ENCODE results near the gene BABAM1. TPM values are rescaled to one million over a fixed set of nuclear protein-coding genes. Genes with fewer than 3 reads are reported as not detected.

The BABAM1 gene
- total RNA-seq, 1 donor from 2014 or later: 92.2 TPM

- H3K27me3 Mint-ChIP-seq (ENCODE audit: low read depth): peaks cover 11% of the 10 kb centered on the region
- H3K4me3 Mint-ChIP-seq: peak overlapping the region; percentile 59
- no peak overlapping the region for H3K27ac Mint-ChIP-seq
- peaks cover 2% of the 10 kb centered on the region for H3K4me1 Mint-ChIP-seq
- H3K9me3 Mint-ChIP-seq: no peaks in the 10 kb centered on the region
- peak; percentile 93 for TF ChIP-seq CTCF (IDR thresholded peaks at IDR 0.05; ENCODE audit: unreplicated experiment)
- peak; percentile 75 to 89 for DNase-seq (ENCODE audit: low spot score in 2 of 2, unreplicated experiment in 2 of 2)
- H3K36me3 Mint-ChIP-seq: peaks cover 3% of the 10 kb centered on the region
Measured at GRCh38 chr19:17282488-17283125, 15.4 kb downstream of the BABAM1 start.

- H3K9me3 Mint-ChIP-seq: no peaks in the 10 kb centered on the region
- no peak for TF ChIP-seq CTCF (IDR thresholded peaks at IDR 0.05; ENCODE audit: unreplicated experiment)
- no peak overlapping the region for H3K27ac Mint-ChIP-seq
- H3K4me3 Mint-ChIP-seq: no peak overlapping the region
- DNase-seq (ENCODE audit: low spot score in 2 of 2, unreplicated experiment in 2 of 2): no peak
- peaks cover 2% of the 10 kb centered on the region for H3K36me3 Mint-ChIP-seq
- peaks cover 2% of the 10 kb centered on the region for H3K4me1 Mint-ChIP-seq
- peaks cover 11% of the 10 kb centered on the region for H3K27me3 Mint-ChIP-seq (ENCODE audit: low read depth)
Measured at GRCh38 chr19:17283504-17283996, 16.3 kb downstream of the BABAM1 start.

- Mint-ChIP-seq H3K36me3 (no peaks in the 10 kb centered on the region), H3K4me3 (no peak overlapping the region), H3K4me1 (peaks cover 2% of the 10 kb centered on the region), H3K9me3 (no peaks in the 10 kb centered on the region), H3K27me3 (ENCODE audit: low read depth) (peaks cover 11% of the 10 kb centered on the region), H3K27ac (no peak overlapping the region)
- TF ChIP-seq CTCF (IDR thresholded peaks at IDR 0.05; ENCODE audit: unreplicated experiment): no peak
- no peak for DNase-seq (ENCODE audit: low spot score in 2 of 2, unreplicated experiment in 2 of 2)
Measured at GRCh38 chr19:17285415-17286135, 18.3 kb downstream of the BABAM1 start.

GRCh38 chr19:17286263-17286662 is 19.0 kb downstream of the BABAM1 start:
- Mint-ChIP-seq H3K27ac (no peak overlapping the region), H3K4me1 (peaks cover 2% of the 10 kb centered on the region), H3K27me3 (ENCODE audit: low read depth) (peaks cover 10% of the 10 kb centered on the region), H3K36me3 (no peaks in the 10 kb centered on the region), H3K4me3 (no peak overlapping the region), H3K9me3 (no peaks in the 10 kb centered on the region)
- no peak for TF ChIP-seq CTCF (IDR thresholded peaks at IDR 0.05; ENCODE audit: unreplicated experiment)
- no peak for DNase-seq (ENCODE audit: low spot score in 2 of 2, unreplicated experiment in 2 of 2)

GRCh38 chr19:17286752-17287151 is 19.5 kb downstream of the BABAM1 start:
- no peak for TF ChIP-seq CTCF (IDR thresholded peaks at IDR 0.05; ENCODE audit: unreplicated experiment)
- peaks cover 6% of the 10 kb centered on the region for H3K27me3 Mint-ChIP-seq (ENCODE audit: low read depth)

More at GRCh38 chr19:17286752-17287151, 19.5 kb downstream of the BABAM1 start:
- no peaks in the 10 kb centered on the region for H3K9me3 Mint-ChIP-seq
- H3K36me3 Mint-ChIP-seq: no peaks in the 10 kb centered on the region
- peaks cover 2% of the 10 kb centered on the region for H3K4me1 Mint-ChIP-seq
- no peak overlapping the region for H3K4me3 Mint-ChIP-seq
- H3K27ac Mint-ChIP-seq: no peak overlapping the region
- no peak for DNase-seq (ENCODE audit: low spot score in 2 of 2, unreplicated experiment in 2 of 2)
